Renal cortical epithelial cell (primary cell): ENCODE measurements around the gene EXOC3. TPM values are rescaled to one million over a fixed set of nuclear protein-coding genes. Genes with fewer than 3 reads are reported as not detected.
A peak's percentile ranks its signal among the peaks of the same experiment; 100 is the strongest.

ENCODE experiments used
- DNase-seq: peaks from one replicate; pipeline ENCODE4 v3.0.0-alpha.2; 2011; ENCODE audit warnings: low read depth
- total RNA-seq: library from RNA; depleted of rRNA; stranded (reverse); fragments of >200 nt; gene quantifications from 2 replicates; pipeline ENCODE4 v1.2.3, GENCODE V29; 2014

Gene EXOC3
- total RNA-seq, 1 donor from 2014 or later: 56.9 TPM

DNA sequence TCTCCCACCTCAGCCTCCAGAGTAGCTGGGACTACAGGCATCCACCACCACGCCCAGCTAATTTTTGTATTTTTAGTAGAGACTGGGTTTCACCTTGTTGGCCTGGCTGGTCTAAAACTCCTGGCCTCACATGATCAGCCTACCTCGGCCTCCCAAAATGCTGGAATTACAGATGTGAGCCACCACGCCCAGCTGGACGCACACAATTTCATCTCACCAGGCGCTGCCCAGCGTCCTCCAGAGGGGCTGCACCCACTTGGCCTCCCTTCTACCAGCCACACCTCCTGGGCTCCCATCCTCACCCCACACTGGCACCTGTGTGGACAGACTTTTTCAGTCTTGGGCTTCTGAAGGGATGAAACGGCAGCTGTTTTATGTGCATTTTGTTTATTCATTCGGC is 3.8 kb upstream of the EXOC3 start:
- no peak for DNase-seq

DNA sequence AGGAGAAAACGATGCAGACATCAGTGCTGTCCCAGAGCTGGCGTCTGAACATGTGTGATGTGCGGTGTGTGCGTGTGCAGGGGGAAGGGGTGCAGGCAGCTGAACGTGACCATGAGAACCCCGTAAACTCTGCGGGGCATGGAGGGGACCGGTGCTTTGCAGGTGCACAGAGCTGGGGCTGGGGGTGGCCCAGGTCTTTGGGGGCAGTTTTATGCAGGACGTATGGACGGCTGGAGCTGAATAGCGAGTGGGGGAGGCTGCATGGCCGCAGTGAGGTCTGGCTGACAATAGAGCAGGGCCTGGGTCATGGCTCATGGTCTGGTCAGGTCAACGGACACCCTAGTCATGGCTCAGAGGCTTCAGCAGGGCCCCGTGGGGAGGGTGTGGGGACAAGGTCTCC is 3.3 kb upstream of the EXOC3 start:
- no peak for DNase-seq

DNA sequence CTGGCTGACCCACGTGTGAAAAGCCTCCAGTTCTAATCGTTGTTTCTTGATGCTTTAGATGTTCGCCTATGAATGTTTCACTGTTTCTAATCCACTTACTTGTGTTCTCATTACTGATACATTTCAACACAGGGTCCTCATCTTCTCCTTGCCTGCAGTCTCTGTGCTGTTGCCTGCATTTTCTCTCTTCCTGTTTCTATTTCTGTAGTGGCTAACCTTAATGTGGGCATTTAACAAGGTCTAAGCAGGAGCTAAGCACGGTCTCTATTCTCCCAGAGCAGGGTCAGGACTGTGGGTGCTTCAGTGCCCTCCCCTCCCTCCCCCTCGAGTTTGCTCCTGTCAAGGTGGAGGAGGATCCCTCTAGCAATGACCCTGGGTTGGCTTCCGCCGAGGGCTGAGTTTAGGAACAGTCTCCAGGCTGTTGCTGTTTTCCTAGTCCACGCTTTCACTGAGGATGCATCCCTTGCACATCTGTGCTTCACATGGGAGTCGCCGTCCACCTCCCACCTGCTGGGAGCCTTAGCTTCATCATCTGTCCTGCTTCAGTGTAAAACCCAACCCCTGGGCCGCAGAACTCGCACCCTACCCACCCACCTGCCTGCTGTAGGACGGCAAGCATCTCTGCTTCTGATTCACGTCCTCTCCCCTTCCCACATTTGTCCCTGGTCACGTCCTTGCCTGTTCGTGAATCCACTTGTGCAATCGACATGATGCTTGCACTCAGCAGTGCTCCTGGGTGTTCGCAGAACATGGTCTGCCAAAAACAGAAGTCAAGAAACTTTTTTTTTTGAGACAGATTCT is 2.4 kb upstream of the EXOC3 start:
- DNase-seq: no peak

DNA sequence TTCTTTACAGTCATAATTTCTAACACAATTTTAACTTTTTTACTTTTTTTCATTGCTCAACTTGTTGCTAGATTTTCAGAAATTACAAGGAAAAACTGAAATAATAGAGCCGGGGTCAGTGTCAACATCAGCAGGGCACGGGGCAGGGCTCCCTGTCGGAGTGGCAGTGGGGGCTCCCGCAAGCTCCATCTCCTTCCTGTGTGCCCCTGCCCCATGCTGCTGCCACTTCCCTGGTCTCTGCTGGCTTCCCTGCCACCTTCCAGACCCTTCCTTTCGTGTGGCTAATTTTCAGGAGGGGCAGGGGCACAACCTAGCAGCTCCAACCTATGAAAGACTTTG is 1.0 kb upstream of the EXOC3 start:
- no peak for DNase-seq

DNA sequence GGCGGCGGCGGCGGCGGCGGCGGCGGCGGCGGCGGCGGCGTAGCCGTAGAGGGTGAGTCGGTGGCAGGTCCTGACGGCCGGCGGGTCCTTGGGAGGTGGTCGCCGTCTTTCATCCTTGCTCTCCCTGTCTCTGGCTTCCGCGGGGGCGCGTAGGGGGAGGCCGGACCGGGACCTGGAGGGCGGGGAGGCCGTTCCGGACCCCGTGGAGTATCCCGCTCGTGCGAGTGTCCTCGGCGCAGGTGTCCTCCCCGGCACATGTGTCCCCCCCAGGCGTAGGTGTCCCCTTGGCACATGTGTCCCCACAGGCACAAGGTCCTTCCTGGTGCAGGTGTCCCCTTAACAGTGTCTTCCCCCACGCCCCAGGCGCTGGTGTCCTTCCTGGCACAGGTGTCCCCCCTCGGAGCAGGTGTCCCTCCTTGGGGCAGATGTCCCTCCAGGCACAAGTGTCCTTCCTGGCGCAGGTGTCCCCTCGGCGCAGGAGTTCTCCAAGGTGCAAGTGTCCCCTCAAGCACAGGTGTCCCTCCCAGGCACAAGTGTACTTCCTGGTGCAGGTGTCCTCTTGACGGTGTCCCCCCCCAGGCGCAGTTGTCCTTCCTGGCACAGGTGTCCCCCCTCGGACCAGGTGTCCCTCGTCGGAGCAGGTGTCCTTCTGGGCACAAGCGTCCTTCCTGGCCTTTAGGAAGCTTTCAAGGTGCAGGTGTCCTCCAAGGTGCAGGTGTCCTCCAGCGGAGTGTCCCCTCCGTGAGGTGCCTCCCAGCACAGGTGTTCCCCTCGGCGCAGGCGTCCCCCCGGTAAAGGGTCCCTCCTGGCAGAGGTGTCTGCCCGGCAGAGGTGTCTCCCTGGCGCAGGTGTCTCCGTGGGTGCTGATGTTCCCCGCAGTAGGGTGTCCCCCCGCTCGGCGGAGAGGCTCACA is 519 bp downstream of the EXOC3 start:
- DNase-seq: no peak

DNA sequence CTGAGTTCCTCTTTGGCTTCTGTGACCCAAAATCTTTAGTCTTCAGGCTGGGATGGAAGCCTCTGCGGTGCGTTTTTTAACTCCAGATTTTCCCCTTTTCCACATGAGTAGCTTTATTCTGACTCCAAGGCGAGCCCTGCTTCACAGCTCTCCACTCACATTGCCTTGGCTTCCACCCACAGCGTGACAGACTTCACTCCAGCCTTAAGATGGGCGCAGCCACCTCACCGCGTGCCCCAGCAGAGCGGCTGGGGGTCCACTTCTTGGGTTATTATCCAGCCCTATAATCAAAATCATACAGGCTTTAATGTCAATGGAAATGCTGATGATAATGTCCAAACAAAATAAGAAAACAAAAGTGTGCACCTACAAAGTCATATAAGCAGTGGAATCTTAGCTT is 1.2 kb downstream of the EXOC3 start:
- no peak for DNase-seq

DNA sequence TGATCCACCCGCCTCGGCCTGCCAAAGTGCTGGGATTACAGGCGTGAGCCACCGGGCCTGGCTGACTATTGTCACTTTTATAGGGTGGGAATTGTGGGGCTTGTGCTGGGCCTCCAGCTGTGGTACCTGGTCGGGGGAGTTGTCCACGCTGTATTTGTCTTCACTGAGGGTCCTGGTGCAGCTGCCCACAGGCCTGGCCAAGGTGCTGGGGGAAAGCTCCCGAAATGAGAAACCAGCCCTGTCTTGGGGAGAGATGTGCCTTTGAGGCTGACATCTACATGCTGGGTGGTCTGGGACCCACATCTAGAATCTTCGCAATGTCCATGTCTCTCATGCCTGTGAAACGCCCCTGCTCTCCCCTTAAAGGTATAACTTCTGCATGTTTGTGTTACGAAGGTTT is 2.6 kb downstream of the EXOC3 start:
- no peak for DNase-seq

DNA sequence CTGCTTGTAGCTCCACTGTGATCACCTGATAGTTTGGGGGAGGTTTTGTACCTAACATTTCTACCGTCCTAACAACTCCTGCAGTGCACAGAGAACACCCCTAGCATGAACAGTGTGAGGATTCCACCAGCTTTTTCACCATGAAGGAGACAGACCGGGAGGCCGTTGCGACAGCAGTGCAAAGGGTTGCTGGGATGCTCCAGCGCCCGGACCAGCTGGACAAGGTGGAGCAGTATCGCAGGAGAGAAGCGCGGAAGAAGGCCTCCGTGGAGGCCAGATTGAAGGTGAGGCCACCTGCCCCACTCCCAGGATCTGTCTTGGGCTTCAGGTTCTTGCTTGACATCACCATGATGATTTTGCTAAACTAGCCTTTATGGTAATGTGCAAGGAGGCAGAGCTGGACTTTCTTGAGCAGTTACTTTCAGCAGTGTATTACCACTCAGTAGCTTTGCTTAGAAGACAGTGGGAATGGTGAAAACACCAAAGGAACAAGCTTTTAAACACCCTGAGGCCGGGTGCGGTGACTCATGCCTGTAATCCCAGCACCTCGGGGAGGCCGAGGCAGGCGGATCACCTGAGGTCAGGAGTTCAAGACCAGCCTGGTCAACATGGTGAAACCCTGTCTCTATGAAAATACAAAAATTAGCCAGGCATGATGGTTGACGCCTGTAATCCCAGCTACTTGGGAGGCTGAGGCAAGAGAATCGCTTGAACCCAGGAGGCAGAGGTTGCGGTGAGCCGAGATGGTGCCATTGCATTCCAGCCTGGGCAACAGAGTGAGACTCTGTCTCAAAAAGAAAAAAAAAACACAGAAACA is 3.3 kb downstream of the EXOC3 start:
- DNase-seq: no peak

DNA sequence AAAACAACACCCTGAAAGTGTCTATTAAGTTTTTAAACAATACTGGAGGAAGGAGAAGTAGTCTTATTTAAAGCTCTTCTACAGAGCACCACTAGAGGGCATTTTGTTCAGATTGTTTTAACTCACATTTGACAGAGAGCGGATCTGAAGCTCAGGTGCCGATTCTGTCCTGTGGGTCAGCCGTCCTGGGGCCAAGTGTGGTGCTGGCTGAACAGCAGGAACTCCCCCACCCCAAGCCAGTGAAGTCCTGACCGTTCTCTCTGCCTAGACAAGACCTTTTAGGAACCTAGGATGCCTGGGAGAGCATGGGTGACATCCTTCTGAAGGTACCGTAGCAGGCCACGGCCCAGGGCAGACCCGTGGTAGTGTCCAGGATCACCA is 3.9 kb downstream of the EXOC3 start:
- peak; percentile 63 for DNase-seq

DNA sequence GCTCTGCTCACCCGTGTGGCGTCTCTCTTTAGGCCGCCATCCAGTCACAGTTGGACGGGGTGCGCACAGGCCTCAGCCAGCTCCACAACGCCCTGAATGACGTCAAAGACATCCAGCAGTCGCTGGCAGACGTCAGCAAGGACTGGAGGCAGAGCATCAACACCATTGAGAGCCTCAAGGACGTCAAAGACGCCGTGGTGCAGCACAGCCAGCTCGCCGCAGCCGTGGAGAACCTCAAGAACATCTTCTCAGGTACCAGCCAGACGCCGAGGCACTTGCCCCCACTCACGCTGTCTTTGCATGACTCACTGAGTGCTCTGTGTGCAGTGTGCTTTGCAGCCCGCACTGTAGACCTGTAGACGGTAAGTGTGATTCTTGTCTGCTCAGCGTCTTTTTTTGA is 4.5 kb downstream of the EXOC3 start:
- DNase-seq: no peak

DNA sequence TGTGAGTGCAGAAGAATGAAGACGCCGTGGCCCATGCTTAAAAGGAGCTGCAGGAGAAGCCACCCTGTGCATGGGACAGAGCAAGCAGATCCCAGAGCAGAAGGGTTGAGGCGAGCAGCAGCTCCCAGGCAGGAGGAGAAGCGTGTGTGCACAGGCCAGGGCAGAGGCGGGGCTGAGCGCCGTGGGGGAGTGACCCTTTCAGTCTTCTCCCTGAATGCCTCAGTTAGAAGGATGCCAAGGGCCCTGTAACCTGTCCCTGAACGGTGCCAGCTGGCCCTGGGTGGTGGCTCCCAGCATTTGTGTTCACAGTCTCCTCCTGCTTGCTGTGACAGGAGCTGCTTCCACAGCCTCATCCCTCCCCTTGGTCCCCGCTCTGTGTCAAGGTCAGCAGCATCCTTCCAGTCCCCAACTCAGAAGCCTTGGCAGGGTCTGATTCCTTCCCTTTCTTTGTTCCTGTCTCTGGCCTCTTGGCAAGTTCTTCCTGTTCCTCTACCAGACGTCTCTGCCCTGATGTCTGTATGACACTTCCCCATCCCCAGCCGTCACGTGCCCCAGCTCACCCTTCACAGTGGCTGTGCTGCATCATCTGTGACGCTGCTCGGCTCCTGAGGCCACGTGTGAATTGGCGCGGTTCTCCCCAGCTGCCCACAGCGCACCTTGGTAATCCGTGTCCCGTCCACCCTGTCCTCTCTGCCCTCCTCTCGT is 5.2 kb downstream of the EXOC3 start:
- DNase-seq: no peak

DNA sequence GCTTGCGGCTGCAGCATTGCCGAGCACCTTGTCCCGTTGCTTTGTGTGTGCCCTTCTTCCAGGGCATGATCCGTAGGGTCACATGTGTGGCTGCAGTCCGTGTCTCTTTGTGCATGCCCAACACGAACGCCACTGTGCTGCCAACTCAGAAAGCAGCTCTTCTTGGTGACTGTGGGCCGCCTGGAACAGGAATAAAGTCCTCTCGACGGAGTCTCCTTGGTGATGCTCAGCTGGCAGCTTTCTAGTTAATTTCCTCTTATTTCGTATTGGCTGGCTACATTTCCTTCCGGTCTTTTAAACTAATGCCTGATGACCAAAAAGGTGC is 5.8 kb downstream of the EXOC3 start:
- no peak for DNase-seq

DNA sequence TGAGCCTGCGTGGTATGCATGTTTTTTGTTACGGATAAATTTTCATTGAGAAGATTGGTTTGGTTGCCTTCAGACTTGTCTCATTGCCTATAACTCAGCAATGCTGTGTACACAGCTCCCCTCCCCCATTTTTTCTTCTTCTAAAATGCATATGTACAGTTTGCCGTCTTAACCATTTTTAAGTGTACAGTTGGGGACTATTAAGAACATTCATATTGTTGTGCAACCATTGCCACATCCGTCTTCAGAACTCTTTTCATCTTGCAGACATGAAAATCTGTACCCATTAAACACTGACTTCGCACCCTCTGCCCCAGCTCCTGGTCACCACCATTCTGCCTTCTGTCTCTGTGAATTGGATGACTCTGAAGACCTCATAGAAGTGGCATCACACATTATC is 6.2 kb downstream of the EXOC3 start:
- DNase-seq: no peak

DNA sequence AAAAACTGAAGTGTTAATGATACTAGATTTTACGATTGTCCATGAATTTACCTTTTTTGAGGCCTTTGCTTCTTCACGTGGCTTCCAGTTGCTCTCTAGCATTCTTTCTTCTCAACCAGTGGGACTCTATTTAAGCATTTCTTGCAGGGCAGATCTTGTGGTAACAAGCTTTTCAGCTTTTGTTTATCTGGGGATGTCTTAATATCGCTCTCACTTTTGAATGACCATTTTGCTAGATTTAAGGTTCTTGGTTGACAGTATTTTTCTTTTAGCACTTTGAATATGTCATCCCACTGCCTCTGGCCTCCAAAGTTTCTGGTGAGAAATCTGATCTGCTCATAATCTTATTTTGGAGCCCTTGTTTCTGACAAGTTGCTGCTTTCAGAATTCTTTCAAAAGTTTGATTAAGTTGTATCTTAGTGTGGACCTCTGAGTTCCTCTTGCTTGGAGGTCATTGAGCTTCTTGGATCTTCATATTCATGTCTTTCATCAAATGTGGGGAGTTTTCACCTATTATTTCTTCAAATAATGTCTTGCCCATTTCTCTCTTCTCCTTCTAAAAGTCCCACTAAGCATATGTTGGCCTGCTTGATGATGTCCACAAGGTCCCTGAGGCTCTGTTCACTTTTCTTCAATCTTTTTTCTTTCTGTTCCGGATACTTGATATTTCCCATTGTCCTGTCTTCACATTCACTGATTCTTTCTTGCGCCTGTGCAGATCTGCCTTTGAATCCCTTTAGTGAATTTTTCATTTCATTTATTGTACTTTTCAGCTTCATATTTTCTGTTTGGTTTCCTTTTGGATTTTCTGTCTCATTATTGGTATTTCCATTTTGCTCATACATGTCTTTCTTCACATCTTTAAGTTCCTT is 8.8 kb downstream of the EXOC3 start:
- DNase-seq: no peak

DNA sequence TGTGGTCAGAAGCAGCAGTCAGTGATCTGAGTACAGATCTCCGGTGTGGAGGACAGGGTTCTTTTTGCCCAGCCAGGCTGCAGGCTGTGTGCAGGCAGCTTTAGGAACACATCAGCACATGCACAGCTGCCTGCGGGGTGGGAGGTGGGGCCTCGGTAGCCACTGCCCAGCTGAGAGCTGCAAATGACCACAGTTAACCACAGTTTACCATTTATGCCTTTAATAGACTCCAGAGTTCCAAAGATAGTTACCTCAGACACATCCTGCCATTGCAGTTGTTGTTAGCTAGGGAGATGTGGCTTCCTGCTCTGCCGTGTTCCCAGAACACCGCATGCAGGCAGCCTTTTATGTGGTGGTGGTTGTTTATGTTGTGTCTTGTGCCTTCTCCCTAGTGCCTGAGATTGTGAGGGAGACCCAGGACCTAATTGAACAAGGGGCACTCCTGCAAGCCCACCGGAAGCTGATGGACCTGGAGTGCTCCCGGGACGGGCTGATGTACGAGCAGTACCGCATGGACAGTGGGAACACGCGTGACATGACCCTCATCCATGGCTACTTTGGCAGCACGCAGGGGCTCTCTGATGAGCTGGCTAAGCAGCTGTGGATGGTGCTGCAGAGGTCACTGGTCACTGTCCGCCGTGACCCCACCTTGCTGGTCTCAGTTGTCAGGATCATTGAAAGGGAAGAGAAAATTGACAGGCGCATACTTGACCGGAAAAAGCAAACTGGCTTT is 10.2 kb downstream of the EXOC3 start:
- DNase-seq: no peak

DNA sequence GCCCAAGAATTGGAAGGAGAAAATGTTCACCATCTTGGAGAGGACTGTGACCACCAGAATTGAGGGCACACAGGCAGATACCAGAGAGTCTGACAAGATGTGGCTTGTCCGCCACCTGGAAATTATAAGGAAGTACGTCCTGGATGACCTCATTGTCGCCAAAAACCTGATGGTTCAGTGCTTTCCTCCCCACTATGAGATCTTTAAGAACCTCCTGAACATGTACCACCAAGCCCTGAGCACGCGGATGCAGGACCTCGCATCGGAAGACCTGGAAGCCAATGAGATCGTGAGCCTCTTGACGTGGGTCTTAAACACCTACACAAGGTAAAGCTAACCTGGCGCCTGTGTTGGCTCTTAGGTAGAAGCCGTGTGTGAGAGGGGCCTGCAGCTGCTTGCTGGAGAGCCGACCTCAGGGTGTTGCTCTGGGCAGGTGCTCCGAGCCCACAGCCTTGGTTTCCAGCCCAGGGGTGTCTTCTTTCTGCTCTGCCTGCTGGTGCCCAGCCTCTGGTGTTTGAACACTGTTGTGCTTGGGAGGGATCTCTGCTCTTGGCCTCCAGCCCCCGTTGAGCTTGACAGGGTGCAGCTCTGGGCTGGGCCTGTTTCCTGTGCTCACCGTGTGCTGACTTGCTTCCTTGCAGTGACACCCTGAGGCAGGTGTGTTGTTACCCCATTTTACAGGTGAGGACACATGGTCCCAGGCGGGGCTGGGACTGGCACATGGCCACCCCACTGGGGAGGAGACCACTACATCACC is 10.9 kb downstream of the EXOC3 start:
- DNase-seq: no peak

DNA sequence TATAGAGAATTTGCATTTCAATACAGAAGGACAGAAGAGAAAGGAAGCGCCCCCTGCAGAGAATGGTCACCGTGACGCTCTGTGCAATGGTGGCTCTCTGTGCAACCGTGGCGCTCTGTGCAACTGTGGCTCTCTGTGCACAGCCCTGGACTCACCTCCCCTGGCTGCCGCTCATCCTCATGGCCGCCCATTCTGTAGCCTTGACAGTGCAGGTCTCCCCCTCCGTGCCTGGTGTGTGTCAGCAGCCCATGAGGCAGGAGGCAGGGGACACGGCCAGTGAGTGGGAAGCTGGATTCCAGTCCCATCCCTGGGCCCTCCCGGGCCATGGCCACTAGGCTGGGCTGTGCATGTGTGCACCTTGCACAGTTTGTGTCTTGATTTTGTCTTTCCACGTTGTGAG is 12.0 kb downstream of the EXOC3 start:
- DNase-seq: no peak

DNA sequence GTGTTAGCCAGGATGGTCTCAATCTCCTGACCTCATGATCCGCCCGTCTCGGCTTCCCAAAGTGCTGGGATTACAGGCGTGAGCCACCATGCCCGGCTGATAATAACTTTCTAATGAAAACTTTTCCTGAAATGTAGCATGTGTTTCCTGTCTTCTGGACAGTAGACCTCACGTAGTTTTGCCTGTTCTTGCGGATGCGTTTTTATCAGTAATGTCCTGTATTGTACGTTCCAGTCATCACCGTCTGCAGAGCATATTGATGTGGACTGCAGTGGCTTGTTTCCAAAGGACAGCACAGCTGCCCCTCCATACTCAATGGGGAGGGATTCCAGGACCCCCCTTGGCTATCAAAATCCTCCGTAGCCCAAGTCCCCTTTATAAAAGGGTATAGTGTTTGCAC is 12.8 kb downstream of the EXOC3 start:
- DNase-seq: no peak

DNA sequence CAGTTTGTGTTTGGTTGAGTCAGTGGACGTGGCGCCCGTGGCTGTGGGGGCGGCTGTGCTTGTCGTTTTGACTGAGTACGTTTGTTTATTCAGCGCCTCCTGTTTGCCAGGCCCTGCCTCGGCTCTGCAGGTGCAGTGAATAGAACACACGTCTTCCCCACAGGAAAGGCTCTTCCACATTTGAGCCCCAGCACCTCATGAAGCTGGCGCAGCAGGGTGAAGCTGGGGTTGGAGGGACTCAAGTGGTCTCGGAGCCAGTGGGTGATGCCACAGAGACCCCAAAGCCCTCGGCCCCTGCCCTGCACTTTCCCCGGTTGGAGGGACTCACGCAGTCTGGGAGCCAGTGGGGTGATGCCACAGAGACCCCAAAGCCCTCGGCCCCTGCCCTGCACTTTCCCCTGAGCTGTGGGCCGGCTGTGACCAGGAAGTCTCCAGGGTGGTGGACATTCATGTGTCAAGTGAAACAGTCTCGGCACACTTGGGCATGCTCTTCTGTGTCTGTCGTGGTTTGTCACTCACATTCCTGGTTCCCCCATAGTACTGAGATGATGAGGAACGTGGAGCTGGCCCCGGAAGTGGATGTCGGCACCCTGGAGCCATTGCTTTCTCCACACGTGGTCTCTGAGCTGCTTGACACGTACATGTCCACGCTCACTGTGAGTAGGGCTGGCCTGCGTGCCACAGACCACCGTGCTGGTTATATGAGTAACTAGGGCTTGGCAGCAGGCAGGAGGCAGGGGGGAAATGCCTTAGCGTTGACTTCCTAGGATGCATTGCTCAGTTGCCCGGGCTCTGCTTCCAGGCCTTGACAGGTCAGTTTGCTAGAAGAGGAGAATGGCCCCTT is 13.6 kb downstream of the EXOC3 start:
- no peak for DNase-seq
